HG02973 (cell line): ENCODE data around the gene CT47C1.
"Not testable (repeated sequence)": the region's sequence is repeated elsewhere in the genome, so short reads cannot be mapped to it uniquely, and the experiment has no call there.

Experiments used
- ATAC-seq: cut with Tn5 transposase; IDR thresholded peaks from one replicate; pipeline ENCODE4 v1.9.1; 2021; ENCODE audit warnings: moderate library complexity; ENCODE audit not compliant: unreplicated experiment

The CT47C1 gene

DNA sequence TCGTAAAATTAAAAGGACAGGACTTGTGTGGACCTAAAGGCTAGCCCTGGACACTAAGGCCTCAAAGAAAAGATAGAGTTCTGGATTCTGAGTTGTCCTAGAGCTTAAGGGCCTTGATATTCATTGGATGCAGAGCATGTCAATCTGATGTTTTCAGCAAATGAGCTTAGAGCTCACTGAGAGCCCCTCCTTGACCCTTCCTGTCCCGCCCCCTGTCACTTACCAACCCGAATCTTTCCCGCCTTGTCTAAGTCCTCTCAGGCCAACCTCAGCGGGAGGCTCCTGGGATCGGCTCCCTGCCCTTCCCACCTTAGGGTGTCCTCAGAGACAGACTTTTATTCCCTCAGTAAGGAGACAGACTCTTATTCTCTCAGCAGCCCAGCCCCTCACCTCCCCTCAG is at the start of gene CT47C1:
CT47C1 (plus strand) TSS at position 250 of the 400 bp plus-strand sequence. CDS start 233 bp downstream, outside the sequence.
- no peak for ATAC-seq

DNA sequence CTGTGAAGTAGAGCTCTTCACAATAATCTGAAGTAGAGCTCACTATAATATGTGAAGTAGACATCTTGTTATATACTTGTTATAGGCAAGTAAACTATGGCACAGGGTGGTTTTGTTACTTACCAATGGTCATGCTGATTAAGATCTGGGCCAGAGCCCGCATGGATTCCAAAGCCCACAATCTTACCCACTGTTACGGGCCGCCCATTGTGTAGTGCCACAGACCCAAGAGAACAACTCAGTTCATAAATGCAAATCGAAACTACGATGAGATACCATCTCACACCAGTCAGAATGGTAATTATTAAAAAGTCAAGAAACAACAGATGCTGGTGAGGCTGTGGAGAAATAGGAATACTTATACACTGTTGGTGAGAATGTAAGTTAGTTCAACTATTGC is 46.9 kb upstream of the CT47C1 start:
- ATAC-seq: no peak

DNA sequence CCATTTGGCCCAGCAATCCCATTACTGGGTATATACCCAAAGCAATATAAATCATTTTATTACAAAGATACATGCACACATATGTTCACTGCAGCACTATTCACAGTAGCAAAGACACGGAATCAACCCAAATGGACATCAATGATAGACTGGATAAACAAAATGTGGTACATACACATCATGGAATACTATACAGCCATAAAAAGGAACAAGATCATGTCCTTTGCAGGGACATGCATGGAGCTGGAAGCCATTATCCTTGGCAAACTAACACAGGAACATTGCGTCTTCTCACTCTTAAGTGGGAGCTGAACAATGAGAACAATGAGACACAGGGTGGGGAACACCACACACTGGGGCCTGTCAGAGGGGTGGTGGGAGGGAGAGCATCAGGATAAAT is 46.4 kb upstream of the CT47C1 start:
- not testable (repeated sequence) for ATAC-seq

DNA sequence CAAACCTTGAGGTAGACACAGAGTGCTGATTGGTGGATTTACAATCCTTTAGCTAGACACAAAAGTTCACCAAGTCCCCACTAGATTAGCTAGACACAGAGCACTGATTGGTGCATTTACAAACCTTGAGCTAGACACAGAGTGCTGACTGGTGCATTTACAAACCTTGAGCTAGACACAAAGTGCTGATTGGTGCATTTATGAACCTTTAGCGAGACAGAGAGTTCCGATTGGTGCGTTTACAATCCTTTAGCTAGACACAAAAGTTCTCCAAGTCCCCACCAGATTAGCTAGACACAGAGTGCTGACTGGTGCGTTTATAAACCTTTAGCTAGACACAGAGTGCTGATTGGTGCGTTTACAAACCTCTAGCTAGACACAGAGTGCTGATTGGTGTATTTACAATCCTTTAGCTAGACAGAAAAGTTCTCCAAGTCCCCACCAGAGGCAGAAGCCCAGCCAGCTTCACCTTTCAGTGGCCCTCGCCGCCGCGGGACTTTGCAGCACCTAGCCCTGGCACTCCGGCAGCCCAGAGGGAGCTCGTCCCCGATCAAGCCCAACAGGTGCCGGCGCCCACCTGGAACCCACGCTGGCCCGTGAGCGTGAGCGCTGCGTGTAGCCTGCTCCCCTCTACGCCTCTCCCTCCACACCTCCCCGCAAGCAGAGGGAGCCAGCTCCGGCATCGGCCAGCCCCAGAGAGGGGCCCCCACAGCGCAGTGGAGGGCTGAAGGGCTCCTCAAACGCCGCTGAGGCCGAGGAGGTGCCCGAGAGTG is 44.6 kb upstream of the CT47C1 start:
- ATAC-seq: not testable (repeated sequence)

DNA sequence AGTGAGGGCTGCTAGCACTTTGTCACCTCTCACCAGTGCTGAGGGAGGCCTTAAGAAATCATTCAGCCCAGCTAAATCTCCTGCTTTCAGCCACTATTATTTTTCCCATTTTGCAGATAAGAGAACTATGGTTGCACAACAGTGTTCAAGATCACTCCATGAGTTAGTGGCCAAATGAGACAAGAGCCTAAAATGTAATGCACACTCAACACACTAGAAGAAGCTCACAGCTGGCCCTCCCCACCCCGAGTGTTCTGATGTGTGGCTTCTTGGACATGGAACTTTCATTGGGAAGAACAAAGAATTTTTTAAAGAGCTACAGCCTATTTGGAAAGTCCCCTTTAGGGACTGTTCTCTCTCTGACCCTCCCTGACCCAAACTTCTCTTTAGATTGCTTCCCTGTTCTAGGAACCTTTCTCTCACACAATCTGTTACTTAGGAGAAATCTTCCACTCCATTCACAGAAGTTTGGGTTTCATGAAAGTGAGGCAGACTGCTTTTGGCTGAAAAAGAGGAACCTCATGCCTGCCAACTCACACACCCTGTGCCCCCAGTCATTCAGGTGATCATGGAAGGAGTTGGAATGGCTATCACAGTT is 44.0 kb upstream of the CT47C1 start:
- ATAC-seq: no peak

DNA sequence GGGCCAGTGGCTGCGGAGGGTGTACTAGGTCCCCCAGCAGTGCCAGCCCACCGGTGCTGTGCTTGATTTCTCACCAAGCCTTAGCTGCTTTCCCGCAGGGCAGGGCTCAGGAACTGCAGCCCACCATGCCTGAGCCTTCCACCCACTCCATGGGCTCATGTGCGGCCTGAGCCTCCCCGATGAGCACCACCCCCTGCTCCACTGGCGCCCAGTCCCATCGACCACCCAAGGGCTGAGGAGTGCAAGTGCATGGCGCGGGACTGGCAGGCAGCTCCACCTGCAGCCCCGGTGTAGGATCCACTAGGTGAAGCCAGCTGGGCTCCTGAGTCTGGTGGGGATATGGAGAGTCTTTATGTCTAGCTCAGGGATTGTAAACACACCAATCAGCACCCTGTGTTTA is 43.1 kb upstream of the CT47C1 start:
- ATAC-seq: not testable (repeated sequence)

DNA sequence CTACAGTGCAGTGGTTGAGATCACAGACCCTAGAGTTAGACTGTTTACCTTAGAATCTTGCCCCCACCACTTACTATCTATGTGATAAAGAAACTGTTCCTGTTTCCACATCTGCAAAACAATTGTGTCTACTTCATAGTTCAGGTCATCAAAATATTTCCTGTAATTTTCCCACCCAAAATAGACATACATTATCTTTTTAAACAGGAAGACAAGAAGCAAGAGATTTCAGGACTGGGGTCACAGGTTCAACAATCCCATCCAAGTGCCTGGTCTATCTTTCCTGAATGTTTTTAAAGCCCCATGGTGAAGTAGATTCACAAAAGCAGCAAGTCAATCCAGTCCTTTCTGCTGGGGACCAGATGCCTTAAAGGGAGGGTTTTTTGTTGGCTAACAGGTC is 41.8 kb upstream of the CT47C1 start:
- no peak for ATAC-seq

DNA sequence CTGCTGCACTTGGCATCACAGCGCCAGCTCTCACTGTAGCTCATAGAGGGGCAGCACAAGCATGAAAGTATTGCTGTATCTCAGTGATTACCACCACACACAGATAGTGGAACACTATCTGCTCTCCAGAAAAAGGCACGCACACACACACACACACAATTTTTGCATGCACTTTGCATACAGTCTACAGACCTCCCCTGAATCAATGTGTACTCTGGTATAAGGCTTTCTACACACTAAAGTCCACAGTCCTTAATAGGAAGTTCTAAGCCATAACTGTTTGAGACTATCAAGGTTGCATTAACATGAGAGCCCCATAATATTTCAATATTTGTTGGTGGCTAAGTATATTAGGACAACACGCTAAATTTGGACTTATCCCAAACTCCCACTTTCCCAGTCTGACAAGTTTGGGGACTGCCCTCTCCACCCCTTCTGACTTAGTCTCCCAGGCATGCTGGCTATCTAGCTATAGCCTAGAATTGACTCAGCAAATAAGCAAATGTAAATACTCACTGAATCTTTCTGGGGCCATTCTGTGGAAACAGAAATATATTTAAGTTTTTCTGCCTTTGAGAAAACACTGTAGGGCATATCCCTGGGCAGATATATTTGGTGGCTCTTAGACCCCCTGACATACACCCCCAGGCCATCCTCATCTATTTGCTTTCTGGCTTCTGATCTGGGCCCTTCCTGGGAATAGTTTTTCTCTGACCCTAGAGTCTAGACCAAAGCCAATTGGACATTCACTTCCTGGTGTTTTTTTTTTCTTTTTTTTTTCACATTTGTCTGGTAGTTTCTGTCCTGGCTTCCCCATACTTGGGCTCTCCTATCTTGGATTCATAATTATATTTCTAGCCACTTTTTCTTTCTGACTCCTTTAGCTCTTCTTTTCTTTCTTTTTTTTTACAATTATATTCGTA is 36.4 kb upstream of the CT47C1 start:
- no peak for ATAC-seq

DNA sequence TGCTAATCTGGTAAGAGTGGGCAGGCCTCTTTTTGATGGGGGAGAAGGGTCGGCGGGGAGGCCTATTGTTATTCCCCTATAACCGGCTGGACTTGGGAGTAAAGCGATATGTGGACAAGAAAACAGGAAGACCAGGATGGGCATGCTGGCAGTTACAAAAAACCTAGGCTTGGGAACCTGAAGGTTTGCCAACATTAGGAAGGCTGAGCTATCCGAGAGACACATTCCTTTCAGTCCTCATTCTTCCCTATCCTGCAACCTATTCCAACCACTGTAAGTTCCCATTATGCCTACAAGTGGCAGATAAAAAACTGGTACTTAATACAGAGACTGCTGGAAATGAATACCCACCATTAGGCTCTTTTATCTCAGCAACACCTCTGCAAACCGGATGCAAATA is 32.4 kb upstream of the CT47C1 start:
- no peak for ATAC-seq

DNA sequence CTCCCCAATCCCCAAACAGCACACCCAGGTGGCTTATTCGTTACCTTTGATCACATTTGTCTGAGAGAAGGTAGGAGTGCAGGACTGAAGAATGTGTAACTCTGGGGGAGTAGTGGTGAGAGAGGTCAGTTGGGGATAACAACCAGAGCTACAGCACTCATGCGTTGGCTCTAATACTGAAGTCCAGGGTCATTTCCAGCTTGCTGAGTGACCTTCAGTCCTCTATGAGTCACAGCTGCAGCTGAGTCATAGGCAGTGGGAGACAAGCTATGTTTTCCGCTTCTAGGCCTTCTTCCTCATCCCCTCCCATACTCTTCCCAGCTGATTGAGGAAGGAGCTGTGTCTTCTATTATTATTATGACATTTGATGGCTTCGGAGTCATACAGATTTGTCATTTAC is 31.6 kb upstream of the CT47C1 start:
- no peak for ATAC-seq

DNA sequence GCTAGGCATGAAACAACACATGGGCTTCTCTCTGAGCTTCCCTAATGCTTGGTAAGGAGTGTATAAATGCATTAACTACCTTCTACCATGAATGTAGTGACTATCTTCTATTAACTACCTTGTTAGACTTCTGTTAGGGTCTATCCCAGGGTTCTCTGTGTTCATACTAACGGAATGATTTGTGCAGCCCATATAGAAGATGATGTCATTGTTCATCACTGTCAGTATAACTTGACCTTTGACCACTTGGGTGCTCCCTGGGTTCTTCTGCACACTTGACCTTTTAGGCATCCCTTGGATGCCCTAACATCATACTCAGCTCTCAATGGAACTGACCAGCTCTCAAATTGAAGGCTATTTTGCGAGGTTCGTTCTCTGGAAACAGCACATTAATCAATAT is 30.8 kb upstream of the CT47C1 start:
- no peak for ATAC-seq

DNA sequence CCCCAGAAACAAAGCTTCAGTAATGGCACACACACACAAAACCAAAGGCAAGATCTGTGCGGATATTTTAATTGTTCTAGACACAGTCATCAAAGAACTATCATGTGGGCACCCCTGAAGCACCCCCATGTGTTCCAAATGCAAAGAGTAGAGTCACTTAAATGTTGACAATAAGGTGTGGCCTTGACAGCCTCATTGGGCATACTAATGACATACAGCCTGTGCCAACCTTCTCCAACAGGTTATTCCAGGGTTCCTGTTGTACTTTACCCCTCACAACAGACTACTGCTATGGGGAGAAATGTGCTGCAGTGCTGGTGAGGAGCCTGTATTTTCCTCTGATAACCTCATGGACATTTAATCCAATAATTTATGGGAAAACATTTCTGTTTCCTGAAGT is 29.8 kb upstream of the CT47C1 start:
- no peak for ATAC-seq

DNA sequence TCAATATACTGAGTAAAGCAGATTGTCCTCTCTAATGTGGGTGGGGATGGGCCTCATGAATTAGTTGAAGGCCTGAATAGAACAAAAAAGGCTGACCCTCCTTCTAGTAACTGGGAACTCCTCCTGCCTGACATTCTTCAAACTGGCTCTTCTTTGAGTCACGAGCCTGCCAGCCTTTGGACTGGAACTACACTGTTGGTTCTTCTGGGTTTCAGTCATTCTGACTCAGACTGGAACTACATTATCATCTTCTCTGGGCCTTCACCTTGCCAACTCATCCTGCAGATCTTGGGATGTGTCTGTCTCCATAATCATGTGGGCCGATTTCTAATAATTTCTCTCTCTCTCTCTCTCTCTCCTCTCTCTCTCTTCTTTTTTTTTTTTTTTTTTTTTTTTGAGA is 26.9 kb upstream of the CT47C1 start:
- no peak for ATAC-seq

DNA sequence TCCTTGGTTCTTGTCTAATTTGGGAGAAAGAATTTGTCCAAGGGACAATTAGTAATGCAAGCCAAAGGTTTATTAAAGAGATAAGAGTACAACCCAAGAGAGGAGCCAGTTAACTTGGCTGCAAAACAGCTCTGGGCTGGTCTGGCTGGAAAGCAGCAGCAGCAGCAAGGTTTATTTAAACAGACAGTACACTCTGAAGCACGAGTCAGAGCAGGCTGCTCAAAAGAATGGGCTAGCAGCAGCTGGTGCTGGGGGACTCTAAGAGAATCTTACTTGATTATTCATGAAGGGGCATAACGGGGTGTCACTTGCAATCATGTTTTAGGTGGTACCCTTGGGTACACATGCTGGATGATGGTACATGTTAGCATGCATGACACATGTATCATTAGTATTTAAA is 17.1 kb upstream of the CT47C1 start:
- no peak for ATAC-seq

DNA sequence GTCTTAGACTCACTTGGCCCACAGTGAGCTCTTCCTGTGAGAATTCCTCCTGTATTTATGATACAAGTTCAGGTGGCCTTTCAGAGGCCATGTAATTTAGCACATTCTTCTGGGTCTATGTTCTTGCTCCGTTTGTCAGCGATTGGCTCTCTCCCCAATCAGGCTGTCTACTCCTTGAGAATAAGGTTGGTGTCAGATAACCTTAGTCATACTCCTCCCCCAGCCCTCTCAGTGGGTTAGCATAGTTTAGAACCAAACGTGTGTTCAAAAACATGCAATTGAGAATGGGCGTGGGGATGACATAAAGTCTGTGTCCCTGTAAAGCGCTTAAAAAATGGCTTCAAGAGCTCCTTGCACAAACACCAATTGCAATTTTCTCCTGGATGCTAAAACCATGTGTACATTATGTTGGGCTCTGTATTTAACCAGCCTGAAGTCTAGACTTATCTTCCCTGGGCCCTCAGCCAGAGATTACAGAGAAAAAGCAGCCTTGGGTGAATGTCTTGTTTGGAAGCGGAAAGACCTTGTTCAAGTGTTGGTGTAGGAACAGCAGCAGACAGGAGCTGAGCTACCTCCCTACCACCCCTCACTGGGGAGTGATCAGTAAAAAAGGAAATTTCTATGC is 9.9 kb upstream of the CT47C1 start:
- no peak for ATAC-seq

DNA sequence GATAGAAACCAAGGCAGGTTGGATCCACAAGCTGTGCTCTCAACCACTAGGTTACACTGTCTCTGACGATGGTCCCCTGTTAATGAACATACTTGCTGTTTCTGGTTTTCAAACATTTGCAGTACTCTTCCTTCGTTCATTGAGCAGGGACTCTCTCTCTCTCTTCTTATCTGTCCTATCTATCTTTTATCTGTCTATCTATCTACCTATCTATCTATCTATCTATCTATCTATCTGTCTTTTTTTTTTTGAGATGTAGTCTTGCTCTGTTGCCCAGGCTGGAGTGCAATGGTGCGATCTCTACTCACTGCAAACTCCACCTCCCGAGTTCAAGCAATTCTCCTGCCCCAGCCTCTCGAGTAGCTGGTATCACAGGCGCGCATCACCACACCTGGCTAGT is 9.4 kb upstream of the CT47C1 start:
- no peak for ATAC-seq

DNA sequence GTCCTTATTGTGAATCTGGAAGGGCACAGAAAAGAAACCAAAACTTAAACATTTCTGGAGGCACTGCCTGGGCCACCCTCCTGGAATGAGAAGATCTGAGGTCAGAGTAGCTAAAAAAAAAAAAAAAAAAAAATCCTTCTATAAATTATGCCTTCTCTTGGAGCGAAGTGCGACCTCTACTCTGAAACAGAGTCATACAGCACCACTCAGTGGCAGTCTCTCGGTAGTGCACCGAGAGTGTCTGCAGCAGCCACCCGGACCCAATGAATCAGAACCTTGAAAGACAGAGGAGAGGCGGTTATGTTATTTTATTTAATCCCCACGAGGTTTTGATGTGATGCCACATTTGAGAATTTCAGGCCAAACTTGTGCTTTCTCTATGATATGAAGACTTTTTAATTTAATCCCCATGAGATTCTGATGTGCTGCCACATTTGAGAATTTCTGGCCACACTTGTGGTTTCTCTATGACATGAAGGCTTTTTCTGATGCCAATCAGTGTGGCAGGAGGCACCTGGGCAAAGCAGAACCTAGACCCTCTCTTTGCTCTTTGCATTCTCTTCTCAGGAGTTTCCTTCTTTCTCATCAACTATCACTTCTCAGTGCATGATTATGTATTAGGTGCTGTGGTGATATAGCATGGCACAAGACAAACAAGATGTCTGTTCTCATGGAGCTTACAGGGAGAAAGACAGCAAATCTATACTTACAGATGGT is 5.6 kb upstream of the CT47C1 start:
- ATAC-seq: no peak

DNA sequence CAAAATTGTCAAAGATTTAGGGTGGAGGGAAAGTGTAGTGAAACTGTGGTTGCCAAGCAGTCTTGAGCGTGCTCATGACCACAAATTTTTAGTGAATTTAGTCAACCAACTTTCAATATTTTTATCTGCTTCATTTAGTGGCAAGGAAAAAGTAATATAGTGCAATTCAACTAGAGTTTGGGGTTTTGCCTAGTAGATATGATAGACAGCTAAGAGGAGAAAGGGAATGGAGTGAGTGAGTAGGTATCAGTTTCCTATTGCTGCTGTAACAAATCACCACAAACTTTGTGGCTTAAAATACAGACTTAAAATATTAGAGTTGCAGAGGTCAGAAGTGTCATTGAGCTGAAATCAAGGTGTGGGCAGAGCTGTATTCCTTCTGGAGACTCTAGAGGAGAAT is 3.7 kb upstream of the CT47C1 start:
- no peak for ATAC-seq

DNA sequence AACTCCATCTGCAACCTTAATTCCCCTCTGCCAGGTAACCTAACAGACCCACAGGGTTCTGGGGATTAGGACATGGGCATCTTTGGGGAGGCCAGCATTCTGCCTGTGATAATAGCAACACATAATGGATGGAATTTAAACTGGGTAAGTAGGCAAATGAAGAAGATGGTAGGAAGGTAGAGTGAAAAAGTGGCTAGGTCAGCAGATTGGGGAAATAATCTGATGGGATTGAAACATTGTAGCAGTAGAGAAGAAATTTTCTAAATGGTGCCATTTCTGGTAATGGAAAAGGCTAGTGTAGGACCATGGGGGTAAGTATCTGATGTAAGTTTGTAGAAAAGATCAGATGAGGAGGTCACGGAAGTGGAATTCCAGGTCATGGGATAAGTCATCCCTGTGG is 3.0 kb upstream of the CT47C1 start:
- no peak for ATAC-seq

DNA sequence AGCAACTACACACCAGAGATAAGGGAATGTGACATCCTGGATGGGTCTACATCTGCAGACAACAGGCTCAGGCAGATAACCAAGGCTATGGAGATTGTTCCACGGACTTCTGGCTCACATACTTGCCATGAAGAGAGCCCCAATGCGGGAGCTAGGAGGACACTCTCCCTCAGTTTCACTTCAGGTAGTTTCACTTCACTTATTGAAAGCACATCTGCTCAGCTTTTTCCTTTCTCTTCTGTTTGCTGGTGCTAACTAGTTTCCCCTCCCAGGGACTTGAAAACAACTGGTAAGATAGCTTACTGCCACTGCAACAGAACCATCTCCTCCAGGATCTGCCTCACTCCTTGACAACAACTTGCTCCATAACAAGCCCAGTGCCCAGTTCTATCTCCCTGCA is 1.4 kb upstream of the CT47C1 start:
- ATAC-seq: peak; percentile 64
